HepG2 (cell line): ENCODE results near the gene SULT1B1. TPM values are rescaled to one million over a fixed set of nuclear protein-coding genes. Genes with fewer than 3 reads are reported as not detected.

Experiments used
- AHR ChIP-seq: IDR thresholded peaks from 2 replicates; pipeline ENCODE4 v1.6.1; 2018; ENCODE audit warnings: missing genetic modification reagents, missing compliant biosample characterization
- ARNTL ChIP-seq: sonication (generic); formaldehyde crosslinking; IDR thresholded peaks from 2 replicates; pipeline ENCODE4 v1.4.0; 2020; ENCODE audit warnings: mild to moderate bottlenecking, missing genetic modification reagents
- ATF3 ChIP-seq: sonication (generic); formaldehyde crosslinking; IDR thresholded peaks from 2 replicates; pipeline ENCODE4 v1.4.0; 2020; ENCODE audit warnings: missing genetic modification reagents
- BCL6 ChIP-seq: IDR thresholded peaks from 2 replicates; pipeline ENCODE4 v1.6.1; 2016; ENCODE audit warnings: missing genetic modification reagents, missing compliant biosample characterization
- CREB1 ChIP-seq, 2 experiments: fragments of 450-650 bp in 1 of 2; IDR thresholded peaks; 2 replicates each; pipeline ENCODE4 v1.6.1; 2016 to 2017; ENCODE audit warnings: control low read depth in 1 of 2, mild to moderate bottlenecking in 1 of 2, missing compliant biosample characterization in 1 of 2, missing genetic modification characterization in 1 of 2
- GRHL1 ChIP-seq: sonication (generic); formaldehyde crosslinking; conservative IDR thresholded peaks from 2 replicates; pipeline ENCODE4 v1.8.0; 2022; ENCODE audit warnings: missing genetic modification reagents
- KMT2B ChIP-seq: IDR thresholded peaks from 2 replicates; pipeline ENCODE4 v1.6.1; 2016; ENCODE audit warnings: missing genetic modification reagents, missing compliant biosample characterization
- MTERF4 ChIP-seq: sonication (generic); formaldehyde crosslinking; IDR thresholded peaks from 2 replicates; pipeline ENCODE4 v1.8.0; 2023; ENCODE audit warnings: mild to moderate bottlenecking, missing genetic modification reagents
- PCBP2 ChIP-seq: fragments of 200-400 bp; formaldehyde crosslinking; optimal IDR thresholded peaks from 2 replicates; pipeline ENCODE3; 2018; ENCODE audit warnings: low read length, low read depth; ENCODE audit not compliant: poor library complexity, severe bottlenecking
- SOX6 ChIP-seq, 2 experiments: fragments of 450-650 bp in 1 of 2; sonication (generic) in 1 of 2; formaldehyde crosslinking in 1 of 2; IDR thresholded peaks; 2 replicates each; pipeline versions ENCODE4 v1.4.0 to v1.6.1; 2017 to 2020; ENCODE audit warnings: antibody characterized with exemption in 1 of 2, mild to moderate bottlenecking in 1 of 2, missing genetic modification reagents in 1 of 2
- SUZ12 ChIP-seq: fragments of 150-350 bp; IDR thresholded peaks from 2 replicates; pipeline ENCODE4 v1.6.1; 2014; ENCODE audit warnings: low read depth, low read length
- U2AF2 ChIP-seq: fragments of 200-400 bp; formaldehyde crosslinking; IDR thresholded peaks from 2 replicates; pipeline ENCODE4 v1.6.1; 2017; ENCODE audit warnings: low read depth, mild to moderate bottlenecking, low read length
- XBP1 ChIP-seq: sonication (generic); formaldehyde crosslinking; IDR thresholded peaks from 2 replicates; pipeline ENCODE4 v1.5.0; 2020; ENCODE audit warnings: missing genetic modification reagents
- ZMYM3 ChIP-seq: sonication (generic); formaldehyde crosslinking; IDR thresholded peaks from 2 replicates; pipeline ENCODE4 v1.5.1; 2020; ENCODE audit warnings: mild to moderate bottlenecking, missing genetic modification reagents
- ZNF20 ChIP-seq: sonication (generic); formaldehyde crosslinking; IDR thresholded peaks from 2 replicates; pipeline ENCODE4 v1.4.0; 2020; ENCODE audit warnings: mild to moderate bottlenecking, moderate library complexity, missing genetic modification reagents
- ZNF253 ChIP-seq: sonication (generic); formaldehyde crosslinking; IDR thresholded peaks from 2 replicates; pipeline ENCODE4 v1.8.0; 2022; ENCODE audit warnings: mild to moderate bottlenecking, missing genetic modification reagents, borderline replicate concordance
- ZNF556 ChIP-seq: sonication (generic); formaldehyde crosslinking; IDR thresholded peaks from 2 replicates; pipeline ENCODE4 v1.4.0; 2020; ENCODE audit warnings: mild to moderate bottlenecking, missing genetic modification reagents, borderline replicate concordance
- ZNF557 ChIP-seq: sonication (generic); formaldehyde crosslinking; IDR thresholded peaks from 2 replicates; pipeline ENCODE4 v1.4.0; 2020; ENCODE audit warnings: missing genetic modification reagents
- ZNF644 ChIP-seq: IDR thresholded peaks from 2 replicates; pipeline ENCODE4 v1.6.1; 2016; ENCODE audit warnings: low read depth
- ZNF737 ChIP-seq: sonication (generic); formaldehyde crosslinking; IDR thresholded peaks from 2 replicates; pipeline ENCODE4 v1.5.0; 2020; ENCODE audit warnings: missing genetic modification reagents, mild to moderate bottlenecking, borderline replicate concordance
- polyA plus RNA-seq, 8 experiments: library from polyadenylated mRNA; depleted of rRNA in 3 of 8; stranded (reverse) in 7 of 8; unstranded in 1 of 8; fragments of >200 nt; fragmentation: Illumina TruSeq in 4 of 8; extraction: Trizol in 4 of 8; gene quantifications; 2 replicates each; pipeline versions ENCODE4 v1.2.1 to v1.2.3, GENCODE V29; 2011 to 2016; ENCODE audit warnings: low read depth in 4 of 8, missing spikeins in 1 of 8, mixed read lengths in 1 of 8; ENCODE audit not compliant: insufficient read depth in 1 of 8
- total RNA-seq, 5 experiments: library from RNA; depleted of rRNA; stranded (reverse); fragments of >200 nt; fragmentation: Illumina TruSeq; extraction: Trizol; gene quantifications; 2 replicates each; pipeline ENCODE4 v1.2.3, GENCODE V29; 2016; ENCODE audit warnings: low read depth in 1 of 5
- TF ChIP-seq, protein P1 (sequence below): sonication (generic); formaldehyde crosslinking; IDR thresholded peaks from 2 replicates; pipeline ENCODE4 v1.4.0; 2020; ENCODE audit warnings: missing genetic modification reagents, low read depth, mild to moderate bottlenecking, borderline replicate concordance
- TF ChIP-seq, protein P2 (sequence below): IDR thresholded peaks from 2 replicates; pipeline ENCODE4 v1.6.1; 2012; ENCODE audit warnings: inconsistent platforms
- TF ChIP-seq, protein P3 (sequence below): sonication (generic); formaldehyde crosslinking; IDR thresholded peaks from 2 replicates; pipeline ENCODE4 v1.8.0; 2022; ENCODE audit warnings: low read depth, missing genetic modification reagents

SULT1B1 gene
- total and polyA plus RNA-seq, 2 of the 13 experiments (the other 11 are each of a cell fraction or from before 2014, with no cell fraction given) = 0.20 to 0.25 TPM

DNA sequence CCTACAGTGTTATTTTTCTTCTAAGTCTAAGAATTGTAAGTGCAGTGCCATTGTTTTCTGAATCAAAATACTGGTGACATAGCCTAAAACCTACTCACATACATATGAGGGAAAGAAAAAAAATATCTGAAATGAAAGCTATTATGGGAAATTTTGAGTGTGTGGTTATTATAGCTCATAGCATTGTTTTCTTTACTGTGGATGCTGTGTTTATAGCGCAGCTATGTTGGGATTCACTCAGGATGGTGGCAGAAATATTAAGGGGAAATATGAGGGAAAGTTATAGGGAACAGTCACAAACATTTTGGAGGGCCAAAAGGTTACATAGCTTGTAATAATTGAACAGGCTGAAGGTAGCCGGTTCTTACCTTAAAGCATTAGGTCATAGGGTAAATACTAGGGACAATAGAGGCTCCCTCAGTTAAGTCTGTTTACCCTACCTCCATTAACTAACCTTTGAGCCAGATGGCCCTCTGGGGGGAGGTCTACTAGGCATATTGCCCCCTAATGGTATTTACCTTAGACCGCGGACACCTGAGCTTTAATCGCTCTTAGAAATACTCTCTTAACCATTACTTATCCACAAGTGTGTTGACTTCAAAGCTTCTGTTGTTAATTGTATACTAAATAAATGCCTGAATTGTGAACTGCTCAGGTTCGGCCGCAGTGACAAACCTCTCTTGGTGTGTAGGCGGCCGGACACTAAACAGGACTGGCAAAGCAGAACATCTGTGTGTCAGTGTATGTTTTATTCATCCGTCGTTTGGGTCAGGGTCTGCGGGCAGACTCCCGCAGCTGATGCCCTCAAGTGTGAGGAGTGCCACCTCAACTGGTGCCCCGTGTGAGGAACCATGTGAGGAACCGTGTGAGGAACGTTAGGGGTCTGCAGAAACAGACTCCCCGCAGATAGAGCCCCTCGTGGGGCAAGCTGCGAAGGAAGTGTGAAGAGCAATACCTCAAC lies 21.3 kb upstream of the SULT1B1 start (continued):
- TF ChIP-seq ZNF644 (CRISPR knock-in tag) (peak; percentile 84), KMT2B (CRISPR knock-in tag) (peak; percentile 43; the same call in 1 of the 2 replicates), ZNF20 (CRISPR knock-in tag) (no peak), ZNF253 (no peak), ZNF737 (CRISPR knock-in tag) (no peak), MTERF4 (no peak), PCBP2 (no peak), CREB1 (IDR thresholded peaks at IDR 0.05) (no peak), CREB1 (CRISPR knock-in tag; IDR thresholded peaks at IDR 0.05) (peak; percentile 62), ARNTL (CRISPR knock-in tag) (peak; percentile 60; the same call in 1 of the 2 replicates), ATF3 (peak; percentile 45; the same call in 1 of the 2 replicates), ZNF557 (CRISPR knock-in tag) (no peak), ZMYM3 (CRISPR knock-in tag) (peak; percentile 56; the same call in 1 of the 2 replicates), BCL6 (CRISPR knock-in tag) (peak; percentile 89), SOX6 (IDR thresholded peaks at IDR 0.05) (no peak), SOX6 (CRISPR knock-in tag; IDR thresholded peaks at IDR 0.05) (peak; percentile 99), AHR (CRISPR knock-in tag) (no peak), XBP1 (CRISPR knock-in tag) (no peak), ZNF556 (peak; percentile 44; the same call in 1 of the 2 replicates), SUZ12 (no peak), GRHL1 (CRISPR knock-in tag) (no peak), U2AF2 (no peak)
- TF ChIP-seq, protein P1, sequence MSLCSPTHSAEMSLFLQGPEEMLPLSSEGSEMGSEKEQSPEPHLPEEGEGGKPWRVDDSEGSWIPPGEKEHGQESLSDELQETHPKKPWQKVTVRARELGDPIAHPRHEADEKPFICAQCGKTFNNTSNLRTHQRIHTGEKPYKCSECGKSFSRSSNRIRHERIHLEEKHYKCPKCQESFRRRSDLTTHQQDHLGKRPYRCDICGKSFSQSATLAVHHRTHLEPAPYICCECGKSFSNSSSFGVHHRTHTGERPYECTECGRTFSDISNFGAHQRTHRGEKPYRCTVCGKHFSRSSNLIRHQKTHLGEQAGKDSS (CRISPR knock-in tag) = no peak
- TF ChIP-seq, protein P2, sequence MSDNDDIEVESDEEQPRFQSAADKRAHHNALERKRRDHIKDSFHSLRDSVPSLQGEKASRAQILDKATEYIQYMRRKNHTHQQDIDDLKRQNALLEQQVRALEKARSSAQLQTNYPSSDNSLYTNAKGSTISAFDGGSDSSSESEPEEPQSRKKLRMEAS = peak; percentile 42
- TF ChIP-seq, protein P3, sequence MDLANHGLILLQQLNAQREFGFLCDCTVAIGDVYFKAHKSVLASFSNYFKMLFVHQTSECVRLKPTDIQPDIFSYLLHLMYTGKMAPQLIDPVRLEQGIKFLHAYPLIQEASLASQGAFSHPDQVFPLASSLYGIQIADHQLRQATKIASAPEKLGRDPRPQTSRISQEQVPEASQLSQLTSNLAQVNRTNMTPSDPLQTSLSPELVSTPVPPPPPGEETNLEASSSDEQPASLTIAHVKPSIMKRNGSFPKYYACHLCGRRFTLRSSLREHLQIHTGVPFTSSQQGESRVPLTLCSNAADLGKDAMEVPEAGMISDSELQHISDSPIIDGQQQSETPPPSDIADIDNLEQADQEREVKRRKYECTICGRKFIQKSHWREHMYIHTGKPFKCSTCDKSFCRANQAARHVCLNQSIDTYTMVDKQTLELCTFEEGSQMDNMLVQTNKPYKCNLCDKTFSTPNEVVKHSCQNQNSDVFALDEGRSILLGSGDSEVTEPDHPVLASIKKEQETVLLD (CRISPR knock-in tag) = no peak
